MCF 10A (cell line): ENCODE results near the gene NKRF. TPM values are rescaled to one million over a fixed set of nuclear protein-coding genes. Genes with fewer than 3 reads are reported as not detected.
"Not testable (repeated sequence)": the region's sequence is repeated elsewhere in the genome, so short reads cannot be mapped to it uniquely, and the experiment has no call there.

Experiments used
- BruUV-seq: library from RNA; stranded (reverse); fragments of 400-500 nt; replicated peaks from 2 replicates; lab custom pipeline; 2021; lab: Mats Ljungman, UMichigan
- CTCF ChIA-PET: fragments of 300-600 bp; sonication (Branson Sonifier 250); formaldehyde crosslinking; extraction: SDS; loops from one replicate; lab custom pipeline; 2021; ENCODE audit warnings: antibody characterized with exemption, inconsistent platforms; lab: Yijun Ruan, JAX
- POLR2A ChIA-PET: fragments of 300-600, 350-650 bp; sonication (Branson Sonifier 250); formaldehyde crosslinking; extraction: SDS; loops from one replicate; lab custom pipeline; 2020; ENCODE audit warnings: antibody characterized with exemption, inconsistent platforms; lab: Yijun Ruan, JAX
- DNase-seq: peaks from one replicate; pipeline ENCODE4 v3.0.0-alpha.2; 2018; ENCODE audit not compliant: unreplicated experiment
- H3K27ac Mint-ChIP-seq: one replicate; pipeline ENCODE4 v1.8.0; 2022; ENCODE audit warnings: mild to moderate bottlenecking, low read depth, mixed read lengths; ENCODE audit not compliant: unreplicated experiment
- H3K27me3 Mint-ChIP-seq: one replicate; pipeline ENCODE4 v1.8.0; 2022; ENCODE audit warnings: mixed read lengths; ENCODE audit not compliant: insufficient read depth, unreplicated experiment
- H3K36me3 Mint-ChIP-seq: one replicate; pipeline ENCODE4 v1.8.0; 2022; ENCODE audit warnings: mild to moderate bottlenecking, moderate library complexity, mixed read lengths; ENCODE audit not compliant: insufficient read depth, unreplicated experiment
- H3K4me1 Mint-ChIP-seq: one replicate; pipeline ENCODE4 v1.8.0; 2022; ENCODE audit warnings: mixed read lengths; ENCODE audit not compliant: insufficient read depth, unreplicated experiment
- H3K4me3 Mint-ChIP-seq: one replicate; pipeline ENCODE4 v1.8.0; 2022; ENCODE audit warnings: mild to moderate bottlenecking, moderate library complexity, mixed read lengths; ENCODE audit not compliant: unreplicated experiment
- H3K9me3 Mint-ChIP-seq: one replicate; pipeline ENCODE4 v1.8.0; 2022; ENCODE audit warnings: mixed read lengths; ENCODE audit not compliant: unreplicated experiment
- CTCF ChIP-seq: fragments of 200-600 bp; IDR thresholded peaks from one replicate; pipeline ENCODE4 v1.8.0; 2022; ENCODE audit warnings: antibody characterized with exemption, mild to moderate bottlenecking; ENCODE audit not compliant: unreplicated experiment
- intact Hi-C: fragments of 100-400 bp; cut with micrococcal nuclease; formaldehyde crosslinking; loops from 2 replicates; pipeline ENCODE4 v1.14.1; 2022
- total RNA-seq: library from RNA; stranded (reverse); gene quantifications from 2 replicates; pipeline ENCODE4 v1.2.3, GENCODE V29; 2022

Gene NKRF
- total RNA-seq, 1 experiment from 2014 or later = 16.1 TPM

GRCh38 chrX:119640731-119641170 lies 34.5 kb upstream of the NKRF start:
- no TSS peak for BruUV-seq
- Mint-ChIP-seq H3K27me3 (peaks cover 4% of the 10 kb centered on the region), H3K4me1 (no peaks in the 10 kb centered on the region), H3K9me3 (no peaks in the 10 kb centered on the region), H3K36me3 (no peaks in the 10 kb centered on the region), H3K27ac (no peak overlapping the region), H3K4me3 (no peak overlapping the region)
- no peak for TF ChIP-seq CTCF
- CTCF ChIA-PET = no interaction called here
- POLR2A ChIA-PET = no interaction called here
- intact Hi-C loops = no loop called here
- DNase-seq = no peak

- Mint-ChIP-seq H3K36me3 (no peaks in the 10 kb centered on the region), H3K27ac (no peak overlapping the region), H3K27me3 (peaks cover 15% of the 10 kb centered on the region), H3K4me3 (no peak overlapping the region), H3K9me3 (peaks cover 6% of the 10 kb centered on the region), H3K4me1 (no peaks in the 10 kb centered on the region)
- ChIA-PET CTCF (interaction anchor here (0.6 kb wide), 2 partner anchors 23 to 24 kb away, joined by 3 read pairs; no protein-coding TSS in a partner anchor), POLR2A (no interaction called here)
- no peak for DNase-seq
- no TSS peak for BruUV-seq
- intact Hi-C loops = no loop called here
- no peak for TF ChIP-seq CTCF
These were observed 32.7 kb upstream of the NKRF start for GRCh38 chrX:119638725-119639471.

- intact Hi-C loops, H3K36me3 Mint-ChIP-seq, POLR2A ChIA-PET, DNase-seq, H3K9me3 Mint-ChIP-seq, H3K4me1 Mint-ChIP-seq, H3K4me3 Mint-ChIP-seq, BruUV-seq, H3K27ac Mint-ChIP-seq: not testable (repeated sequence)
- H3K27me3 Mint-ChIP-seq = peaks cover 15% of the 10 kb centered on the region
- CTCF ChIA-PET = interaction anchor here (1.0 kb wide), 1 partner anchor 92 kb away, joined by 3 read pairs; no protein-coding TSS in a partner anchor
These were observed 31.2 kb upstream of the NKRF start for GRCh38 chrX:119637421-119637820.

- Mint-ChIP-seq H3K4me3 (no peak overlapping the region), H3K27me3 (peaks cover 15% of the 10 kb centered on the region), H3K27ac (no peak overlapping the region), H3K36me3 (peaks cover 6% of the 10 kb centered on the region), H3K9me3 (peaks cover 6% of the 10 kb centered on the region), H3K4me1 (no peaks in the 10 kb centered on the region)
- intact Hi-C loops = no loop called here
- DNase-seq = no peak
- ChIA-PET CTCF (interaction anchor here (0.6 kb wide), 1 partner anchor 804 kb away, joined by 3 read pairs; no protein-coding TSS in a partner anchor), POLR2A (no interaction called here)
- no TSS peak for BruUV-seq
- no peak for TF ChIP-seq CTCF
These were observed 30.2 kb upstream of the NKRF start for GRCh38 chrX:119636419-119636818.
